K562 (cell line): Measurements from ENCODE around the gene TEX101.

Source experiments
- CHD4 ChIP-seq: fragments of 200-600 bp; sonication (generic); IDR thresholded peaks from 3 replicates; pipeline ENCODE4 v1.6.1; 2012; ENCODE audit warnings: low read depth, mild to moderate bottlenecking, mixed read lengths, low read length, inconsistent platforms; ENCODE audit not compliant: insufficient read depth, insufficient replicate concordance, poor library complexity, severe bottlenecking
- ELF4 ChIP-seq: fragments of 450-650 bp; formaldehyde crosslinking; IDR thresholded peaks from 2 replicates; pipeline ENCODE4 v1.4.0; 2022; ENCODE audit warnings: missing genetic modification characterization
- FOXA1 ChIP-seq: fragments of 450-650 bp; IDR thresholded peaks from 2 replicates; pipeline ENCODE4 v1.6.1; 2016; ENCODE audit warnings: mild to moderate bottlenecking, borderline replicate concordance
- HIVEP1 ChIP-seq: fragments of 250-450 bp; sonication (Bioruptor Pico); IDR thresholded peaks from 2 replicates; pipeline ENCODE4 v1.4.0; 2020; ENCODE audit warnings: mild to moderate bottlenecking
- MTA2 ChIP-seq: fragments of 450-650 bp; IDR thresholded peaks from 2 replicates; pipeline ENCODE4 v1.6.1; 2016; ENCODE audit warnings: low read depth
- SP1 ChIP-seq: sonication (generic); formaldehyde crosslinking; IDR thresholded peaks from 2 replicates; pipeline ENCODE4 v1.8.1; 2022; ENCODE audit warnings: mild to moderate bottlenecking, missing genetic modification reagents
- ZNF408 ChIP-seq: fragments of 250-450 bp; sonication (Bioruptor Pico); IDR thresholded peaks from 2 replicates; pipeline ENCODE4 v1.4.0; 2020; ENCODE audit warnings: low read depth, mild to moderate bottlenecking, moderate library complexity
- ZNF740 ChIP-seq, 3 experiments: fragments of 200-800 bp in 1 of 3; sonication (Bioruptor generic) in 1 of 3; sonication (generic) in 1 of 3; formaldehyde crosslinking in 1 of 3; IDR thresholded peaks; 2 replicates each; pipeline versions ENCODE4 v1.6.1 to v1.8.0; 2016 to 2022; ENCODE audit warnings: mild to moderate bottlenecking in 2 of 3, missing compliant biosample characterization in 2 of 3, missing genetic modification characterization in 2 of 3, missing genetic modification reagents in 1 of 3
- ZNF830 ChIP-seq: fragments of 250-450 bp; sonication (Bioruptor Pico); IDR thresholded peaks from 2 replicates; pipeline ENCODE4 v1.5.0; 2021; ENCODE audit warnings: mild to moderate bottlenecking

- TF ChIP-seq FOXA1 (no peak), ELF4 (CRISPR knock-in tag) (no peak), ZNF740 (CRISPR knock-in tag; IDR thresholded peaks at IDR 0.05) (no peak), ZNF740 (tag; IDR thresholded peaks at IDR 0.05) (no peak), ZNF408 (CRISPR knock-in tag) (no peak), SP1 (CRISPR knock-in tag) (no peak), CHD4 (no peak), MTA2 (no peak), ZNF830 (CRISPR knock-in tag) (no peak), HIVEP1 (CRISPR knock-in tag) (no peak)
Measured at GRCh38 chr19:43414554-43414953, at the start of gene TEX101.
